ENCODE measurements around the gene GGTLC1.

DNA sequence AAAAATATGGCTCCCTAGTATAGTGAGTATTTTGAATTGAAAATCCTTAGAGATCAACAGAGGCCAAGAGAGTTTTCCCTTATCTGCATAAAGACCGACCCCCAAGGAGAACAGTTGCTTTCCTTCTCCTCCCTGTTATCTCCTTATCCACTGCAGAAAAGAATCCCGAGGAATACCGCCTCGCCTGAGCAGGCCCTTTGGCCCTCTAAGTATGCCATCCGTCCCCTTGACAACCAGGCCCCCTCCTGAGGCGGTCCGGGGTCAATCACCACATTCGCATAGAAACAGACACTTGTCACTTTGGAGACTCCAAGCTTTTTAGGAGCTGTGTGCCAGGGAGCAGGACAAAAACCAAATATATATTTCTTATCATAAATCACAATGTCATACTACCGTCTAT lies 15.9 kb upstream of the GGTLC1 start:
- TF ChIP-seq, protein P1, sequence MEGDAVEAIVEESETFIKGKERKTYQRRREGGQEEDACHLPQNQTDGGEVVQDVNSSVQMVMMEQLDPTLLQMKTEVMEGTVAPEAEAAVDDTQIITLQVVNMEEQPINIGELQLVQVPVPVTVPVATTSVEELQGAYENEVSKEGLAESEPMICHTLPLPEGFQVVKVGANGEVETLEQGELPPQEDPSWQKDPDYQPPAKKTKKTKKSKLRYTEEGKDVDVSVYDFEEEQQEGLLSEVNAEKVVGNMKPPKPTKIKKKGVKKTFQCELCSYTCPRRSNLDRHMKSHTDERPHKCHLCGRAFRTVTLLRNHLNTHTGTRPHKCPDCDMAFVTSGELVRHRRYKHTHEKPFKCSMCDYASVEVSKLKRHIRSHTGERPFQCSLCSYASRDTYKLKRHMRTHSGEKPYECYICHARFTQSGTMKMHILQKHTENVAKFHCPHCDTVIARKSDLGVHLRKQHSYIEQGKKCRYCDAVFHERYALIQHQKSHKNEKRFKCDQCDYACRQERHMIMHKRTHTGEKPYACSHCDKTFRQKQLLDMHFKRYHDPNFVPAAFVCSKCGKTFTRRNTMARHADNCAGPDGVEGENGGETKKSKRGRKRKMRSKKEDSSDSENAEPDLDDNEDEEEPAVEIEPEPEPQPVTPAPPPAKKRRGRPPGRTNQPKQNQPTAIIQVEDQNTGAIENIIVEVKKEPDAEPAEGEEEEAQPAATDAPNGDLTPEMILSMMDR (IDR thresholded peaks at IDR 0.05), result no peak
- no peak for TF ChIP-seq POLR2A (IDR thresholded peaks at IDR 0.05)
